Ishikawa (cell line): Measurements from ENCODE around the gene EZH2.

ENCODE experiments used
- CEBPB ChIP-seq: IDR thresholded peaks from 2 replicates; pipeline ENCODE4 v1.6.1; 2012
- CREB1 ChIP-seq: IDR thresholded peaks from 2 replicates; pipeline ENCODE4 v1.6.1; 2012; ENCODE audit warnings: low read depth
- EGR1 ChIP-seq: IDR thresholded peaks from 2 replicates; pipeline ENCODE4 v1.6.1; 2012
- EP300 ChIP-seq: IDR thresholded peaks from 2 replicates; pipeline ENCODE4 v1.6.1; 2012; ENCODE audit warnings: borderline replicate concordance
- FOXM1 ChIP-seq: IDR thresholded peaks from 2 replicates; pipeline ENCODE4 v1.6.1; 2012; ENCODE audit warnings: low read depth, borderline replicate concordance
- NFIC ChIP-seq: IDR thresholded peaks from 2 replicates; pipeline ENCODE4 v1.6.1; 2012
- RAD21 ChIP-seq: IDR thresholded peaks from 2 replicates; pipeline ENCODE4 v1.6.1; 2012; ENCODE audit warnings: low read depth
- TAF1 ChIP-seq: IDR thresholded peaks from 2 replicates; pipeline ENCODE4 v1.6.1; 2012; ENCODE audit warnings: low read depth, mild to moderate bottlenecking
- TCF12 ChIP-seq: IDR thresholded peaks from 2 replicates; pipeline ENCODE4 v1.6.1; 2012; ENCODE audit warnings: low read depth
- TEAD4 ChIP-seq: IDR thresholded peaks from 2 replicates; pipeline ENCODE4 v1.6.1; 2012
- YY1 ChIP-seq: IDR thresholded peaks from 2 replicates; pipeline ENCODE4 v1.6.1; 2012; ENCODE audit warnings: low read depth
- ZBTB7A ChIP-seq: IDR thresholded peaks from 2 replicates; pipeline ENCODE4 v1.6.1; 2012; ENCODE audit warnings: low read depth
- TF ChIP-seq, protein P1 (sequence below): IDR thresholded peaks from 2 replicates; pipeline ENCODE4 v1.6.1; 2012; ENCODE audit warnings: low read depth, mild to moderate bottlenecking
- TF ChIP-seq, protein P2 (sequence below): IDR thresholded peaks from 2 replicates; pipeline ENCODE4 v1.6.1; 2012

DNA sequence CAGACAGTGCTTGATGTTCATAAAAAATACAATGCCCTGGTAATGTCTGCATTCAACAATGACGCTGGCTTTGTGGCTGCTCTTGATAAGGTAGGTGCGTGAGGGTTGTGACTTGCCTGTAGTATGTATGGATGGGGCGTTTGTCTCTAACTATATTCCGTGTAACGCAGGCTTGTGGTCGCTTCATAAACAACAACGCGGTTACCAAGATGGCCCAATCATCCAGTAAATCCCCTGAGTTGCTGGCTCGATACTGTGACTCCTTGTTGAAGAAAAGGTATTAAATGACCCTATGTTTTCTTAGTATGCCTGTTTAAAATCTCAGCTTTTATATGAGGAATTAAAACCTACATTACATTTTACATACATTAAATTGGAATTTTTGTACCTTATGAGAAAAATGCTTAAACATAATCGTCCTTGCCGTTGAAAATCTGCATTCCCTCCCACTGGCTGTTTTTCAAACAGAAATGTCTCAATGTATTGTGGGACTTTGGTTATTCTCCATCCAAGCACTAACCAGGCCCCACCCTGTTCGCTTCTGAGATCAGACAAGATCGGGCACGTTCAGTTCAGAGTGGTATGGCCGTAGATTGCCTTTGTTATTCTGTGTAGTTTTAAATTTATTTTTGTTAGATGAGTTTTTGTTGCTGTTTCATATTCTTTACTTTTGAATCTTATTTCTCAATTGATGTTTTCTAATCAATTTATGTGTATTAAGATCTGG is 100.1 kb downstream of the EZH2 start:
- no peak for TF ChIP-seq EGR1
- TF ChIP-seq ZBTB7A: no peak
- no peak for TF ChIP-seq CREB1
- TF ChIP-seq EP300: no peak
- TF ChIP-seq FOXM1: no peak
- TF ChIP-seq NFIC: no peak
- no peak for TF ChIP-seq CEBPB
- TF ChIP-seq, protein P1, sequence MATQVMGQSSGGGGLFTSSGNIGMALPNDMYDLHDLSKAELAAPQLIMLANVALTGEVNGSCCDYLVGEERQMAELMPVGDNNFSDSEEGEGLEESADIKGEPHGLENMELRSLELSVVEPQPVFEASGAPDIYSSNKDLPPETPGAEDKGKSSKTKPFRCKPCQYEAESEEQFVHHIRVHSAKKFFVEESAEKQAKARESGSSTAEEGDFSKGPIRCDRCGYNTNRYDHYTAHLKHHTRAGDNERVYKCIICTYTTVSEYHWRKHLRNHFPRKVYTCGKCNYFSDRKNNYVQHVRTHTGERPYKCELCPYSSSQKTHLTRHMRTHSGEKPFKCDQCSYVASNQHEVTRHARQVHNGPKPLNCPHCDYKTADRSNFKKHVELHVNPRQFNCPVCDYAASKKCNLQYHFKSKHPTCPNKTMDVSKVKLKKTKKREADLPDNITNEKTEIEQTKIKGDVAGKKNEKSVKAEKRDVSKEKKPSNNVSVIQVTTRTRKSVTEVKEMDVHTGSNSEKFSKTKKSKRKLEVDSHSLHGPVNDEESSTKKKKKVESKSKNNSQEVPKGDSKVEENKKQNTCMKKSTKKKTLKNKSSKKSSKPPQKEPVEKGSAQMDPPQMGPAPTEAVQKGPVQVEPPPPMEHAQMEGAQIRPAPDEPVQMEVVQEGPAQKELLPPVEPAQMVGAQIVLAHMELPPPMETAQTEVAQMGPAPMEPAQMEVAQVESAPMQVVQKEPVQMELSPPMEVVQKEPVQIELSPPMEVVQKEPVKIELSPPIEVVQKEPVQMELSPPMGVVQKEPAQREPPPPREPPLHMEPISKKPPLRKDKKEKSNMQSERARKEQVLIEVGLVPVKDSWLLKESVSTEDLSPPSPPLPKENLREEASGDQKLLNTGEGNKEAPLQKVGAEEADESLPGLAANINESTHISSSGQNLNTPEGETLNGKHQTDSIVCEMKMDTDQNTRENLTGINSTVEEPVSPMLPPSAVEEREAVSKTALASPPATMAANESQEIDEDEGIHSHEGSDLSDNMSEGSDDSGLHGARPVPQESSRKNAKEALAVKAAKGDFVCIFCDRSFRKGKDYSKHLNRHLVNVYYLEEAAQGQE: no peak
- TF ChIP-seq TCF12: no peak
- no peak for TF ChIP-seq RAD21
- TF ChIP-seq TAF1: no peak
- TF ChIP-seq, protein P2, sequence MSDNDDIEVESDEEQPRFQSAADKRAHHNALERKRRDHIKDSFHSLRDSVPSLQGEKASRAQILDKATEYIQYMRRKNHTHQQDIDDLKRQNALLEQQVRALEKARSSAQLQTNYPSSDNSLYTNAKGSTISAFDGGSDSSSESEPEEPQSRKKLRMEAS: no peak
- TF ChIP-seq YY1: no peak
- no peak for TF ChIP-seq TEAD4
